K562 (cell line): ENCODE results near the gene HLF. TPM values are rescaled to one million over a fixed set of nuclear protein-coding genes. Genes with fewer than 3 reads are reported as not detected.

ENCODE experiments used
- ATAC-seq: fragments of 200-7000 bp; cut with Tn5 transposase; 3 replicates; pipeline ENCODE4 v1.9.1; 2020; ENCODE audit warnings: moderate library complexity
- BruUV-seq: library from RNA; stranded (reverse); fragments of 400-500 nt; replicated peaks from 2 replicates; lab custom pipeline; 2021; lab: Mats Ljungman, UMichigan
- CTCF ChIA-PET: fragments of 300-600 bp; formaldehyde crosslinking; extraction: SDS; loops from one replicate; lab custom pipeline; 2021; ENCODE audit warnings: low intra/inter-chr PET ratio; lab: Yijun Ruan, JAX
- POLR2A ChIA-PET: fragments of 300-600, 350-650 bp; sonication (Branson Sonifier 250); formaldehyde crosslinking; extraction: SDS; loops from one replicate; lab custom pipeline; 2021; ENCODE audit warnings: antibody characterized with exemption, inconsistent platforms; lab: Yijun Ruan, JAX
- DNase-seq, 4 experiments: peaks; one replicate each; pipeline versions ENCODE4 v3.0.0 to v3.0.0-alpha.2; 2011 to 2018; ENCODE audit warnings: low spot score in 3 of 4, mixed read lengths in 3 of 4; ENCODE audit errors: extremely low read depth in 1 of 4
- FAIRE-seq: peaks from 2 replicates; lab custom pipeline; 2011; peaks lifted over from hg19 to GRCh38; lab: Jason Lieb, UNC
- H2AFZ ChIP-seq: 2 replicates; pipeline ENCODE4 v1.6.0; 2011; ENCODE audit warnings: low read depth, low read length, control low read depth, inconsistent platforms
- H3K27ac ChIP-seq: fragments of 200-600 bp; 3 replicates; pipeline ENCODE4 v1.8.0; 2011; ENCODE audit warnings: low read depth, mild to moderate bottlenecking, control low read depth, inconsistent platforms, low read length, moderate library complexity, mixed read lengths; ENCODE audit errors: extremely low read depth
- H3K27me3 ChIP-seq, 2 experiments: fragments of 300-600 bp in 1 of 2; 2 replicates in 1 of 2; 3 replicates in 1 of 2; pipeline versions ENCODE4 v1.6.0 to v1.8.0; 2011; ENCODE audit warnings: inconsistent platforms in 2 of 2, low read length in 2 of 2, mild to moderate bottlenecking in 1 of 2, mixed read lengths in 1 of 2, moderate library complexity in 1 of 2; ENCODE audit not compliant: control insufficient read depth in 2 of 2, insufficient read depth in 2 of 2
- H3K36me3 ChIP-seq: fragments of 300-600 bp; 3 replicates; pipeline ENCODE4 v1.8.0; 2011; ENCODE audit warnings: mild to moderate bottlenecking, low read length, inconsistent platforms; ENCODE audit not compliant: control insufficient read depth, insufficient read depth
- H3K4me1 ChIP-seq, 2 experiments: fragments of 200-600 bp in 1 of 2; replicated peaks in 1 of 2; 2 replicates in 1 of 2; 3 replicates in 1 of 2; pipeline versions ENCODE4 v1.5.1 to v1.8.0; 2011; ENCODE audit warnings: inconsistent platforms in 2 of 2, low read length in 2 of 2, mild to moderate bottlenecking in 1 of 2, mixed read lengths in 1 of 2, moderate library complexity in 1 of 2; ENCODE audit not compliant: control insufficient read depth in 2 of 2, insufficient read depth in 2 of 2
- H3K4me2 ChIP-seq: 2 replicates; pipeline ENCODE4 v1.6.1; 2011; ENCODE audit warnings: low read length, control low read depth, inconsistent platforms, mixed read lengths; ENCODE audit not compliant: insufficient read depth
- H3K4me3 ChIP-seq: fragments of 200-600 bp; sonication (generic), shearing (Covaris generic); 2 replicates; pipeline ENCODE4 v1.5.1; 2016; ENCODE audit warnings: control low read depth, inconsistent platforms
- H3K79me2 ChIP-seq: fragments of 200-600 bp; 3 replicates; pipeline ENCODE4 v1.8.0; 2011; ENCODE audit warnings: low read length, inconsistent platforms; ENCODE audit not compliant: control insufficient read depth, insufficient read depth
- H3K9ac ChIP-seq, 2 experiments: 2 replicates each; pipeline versions ENCODE4 v1.6.0 to v1.6.1; 2011; ENCODE audit warnings: low read depth in 2 of 2, low read length in 2 of 2, control low read depth in 1 of 2, inconsistent platforms in 1 of 2, mild to moderate bottlenecking in 1 of 2, mixed read lengths in 1 of 2; ENCODE audit not compliant: insufficient read depth in 1 of 2
- H3K9me1 ChIP-seq: one replicate; pipeline ENCODE4 v1.6.0; 2011; ENCODE audit warnings: inconsistent platforms, mild to moderate bottlenecking, low read length, moderate library complexity; ENCODE audit not compliant: control insufficient read depth, insufficient read depth
- H3K9me3 ChIP-seq: replicated peaks from 2 replicates; pipeline ENCODE4 v1.5.1; 2011; ENCODE audit warnings: low read depth, low read length, inconsistent platforms; ENCODE audit not compliant: control insufficient read depth, insufficient read depth
- H4K20me1 ChIP-seq: replicated peaks from 2 replicates; pipeline ENCODE4 v1.6.1; 2011; ENCODE audit warnings: low read length, inconsistent platforms, mixed read lengths; ENCODE audit not compliant: control insufficient read depth, insufficient read depth
- CEBPG ChIP-seq, 3 experiments: fragments of 200-800 bp in 1 of 3; sonication (Bioruptor generic) in 1 of 3; sonication (generic) in 1 of 3; formaldehyde crosslinking in 1 of 3; IDR thresholded peaks in 2 of 3; conservative IDR thresholded peaks in 1 of 3; 2 replicates each; pipeline versions ENCODE4 v1.6.1 to v1.8.0; 2016 to 2022; ENCODE audit warnings: missing compliant biosample characterization in 2 of 3, missing genetic modification characterization in 2 of 3, mild to moderate bottlenecking in 1 of 3, missing genetic modification reagents in 1 of 3
- DNMT1 ChIP-seq: fragments of 450-650 bp; IDR thresholded peaks from 2 replicates; pipeline ENCODE4 v1.6.1; 2016; ENCODE audit warnings: antibody characterized with exemption, mild to moderate bottlenecking
- ZNF695 ChIP-seq: fragments of 450-650 bp; formaldehyde crosslinking; IDR thresholded peaks from 2 replicates; pipeline ENCODE4 v1.4.0; 2020; ENCODE audit warnings: mild to moderate bottlenecking, moderate library complexity
- WGBS: fragments of 100-300 bp; shearing (Covaris generic); methylation state at CpG from one replicate; pipeline ENCODE4 v1.1.6; 2016; ENCODE audit warnings: low coverage, mixed read lengths; ENCODE audit not compliant: insufficient coverage; ENCODE audit errors: missing lambda C conversion rate; 5-methylcytosine and 5-hydroxymethylcytosine counted together
- in situ Hi-C: fragments of 300-500 bp; cut with MboI; formaldehyde crosslinking; loops from 4 replicates; pipeline ENCODE4 v1.15.0; 2018; ENCODE audit warnings: inconsistent platforms, mixed read lengths
- intact Hi-C: fragments of 100-400 bp; cut with micrococcal nuclease; formaldehyde crosslinking; loops from 2 replicates; pipeline ENCODE4 v1.14.2; 2022
- polyA plus RNA-seq, 8 experiments: library from polyadenylated mRNA; depleted of rRNA in 4 of 8; stranded (reverse) in 5 of 8; unstranded in 3 of 8; fragments of >200 nt; fragmentation: Nextera tagmentation in 2 of 8; fragmentation: Illumina TruSeq in 1 of 8; extraction: Ambion mirVana in 2 of 8; extraction: Trizol in 1 of 8; gene quantifications; 2 replicates each; pipeline versions ENCODE4 v1.2.1 to v1.2.3, GENCODE V29; 2011 to 2014; ENCODE audit warnings: inconsistent platforms in 1 of 8, missing spikeins in 1 of 8
- total RNA-seq, 7 experiments: library from RNA; depleted of rRNA in 6 of 7; stranded (reverse); fragments of >200 nt in 6 of 7; fragmentation: Illumina TruSeq in 2 of 7; extraction: Trizol in 2 of 7; gene quantifications; 2 replicates each; pipeline versions ENCODE4 v1.2.1 to v1.2.3, GENCODE V29; 2011 to 2021; ENCODE audit warnings: low replicate concordance in 1 of 7
- TF ChIP-seq, protein P1 (sequence below): fragments of 250-450 bp; sonication (Bioruptor Pico); IDR thresholded peaks from 2 replicates; pipeline ENCODE4 v1.8.0; 2022; ENCODE audit warnings: inconsistent platforms

Gene HLF
- total and polyA plus RNA-seq, 9 of the 15 experiments (the other 6 are each of a cell fraction or from before 2014, with no cell fraction given), result 0.03 to 0.24 (median 0.09) TPM

DNA sequence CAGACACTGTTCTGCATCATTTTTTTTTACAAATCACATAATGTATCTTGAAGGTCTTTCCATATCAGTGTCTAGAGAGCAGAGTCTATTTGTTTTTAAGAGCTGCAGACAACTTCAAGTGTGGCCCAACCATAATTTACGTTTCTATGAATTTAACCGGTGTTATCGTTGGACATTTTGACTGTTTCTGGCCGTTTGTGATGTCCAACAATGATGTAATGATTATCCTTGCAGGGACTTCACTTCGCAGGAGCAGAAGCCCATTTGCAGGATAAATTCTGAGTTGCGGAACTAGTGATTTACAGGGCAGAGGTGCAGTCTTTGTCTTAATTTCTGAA is 26.9 kb upstream of the HLF start:
- Histone ChIP-seq H3K4me1 (peaks cover 11 to 14% of the 10 kb centered on the region in 2 experiments; a peak in 4 of 5 replicates), H3K4me2 (peak overlapping the region; percentile 85; the same call in 1 of the 2 replicates), H3K36me3 (no peaks in the 10 kb centered on the region), H3K79me2 (no peaks in the 10 kb centered on the region), H2AFZ (peak overlapping the region; percentile 94), H3K9me3 (peaks cover 4% of the 10 kb centered on the region; the same call in 1 of the 2 replicates), H3K9me1 (no peaks in the 10 kb centered on the region), H3K27me3 (no peaks in the 10 kb centered on the region), H3K27ac (peak overlapping the region; percentile 23; the same call in 1 of the 3 replicates), H3K9ac (no peak overlapping the region), H4K20me1 (no peaks in the 10 kb centered on the region), H3K4me3 (0 out of 2 replicates have a peak overlapping the region, but pooled peaks have one; percentile 52)
- BruUV-seq, result no TSS peak
- FAIRE-seq, result no peak
- no peak for ATAC-seq
- 60% methylated on average over 6 of the region's 6 CpGs for WGBS
- intact Hi-C loops, result loop anchor here (1.0 to 10.0 kb wide), 2 partner anchors 26 to 107 kb away; partner anchors contain the start of gene HLF
- POLR2A ChIA-PET, result interaction anchor here (1.1 to 1.3 kb wide), 3 partner anchors 13 to 35 kb away, joined by 3 read pairs; no protein-coding TSS in a partner anchor
- TF ChIP-seq ZNF695 (CRISPR knock-in tag) (no peak), CEBPG (CRISPR knock-in tag; IDR thresholded peaks at IDR 0.05) (no peak), CEBPG (tag; conservative IDR thresholded peaks at IDR 0.05 in 1 of 2, IDR thresholded peaks at IDR 0.05 in 1 of 2) (0 out of 4 replicates have a peak, but pooled peaks of 1 of the 2 experiments have one; percentile 11), DNMT1 (no peak)
- TF ChIP-seq, protein P1, sequence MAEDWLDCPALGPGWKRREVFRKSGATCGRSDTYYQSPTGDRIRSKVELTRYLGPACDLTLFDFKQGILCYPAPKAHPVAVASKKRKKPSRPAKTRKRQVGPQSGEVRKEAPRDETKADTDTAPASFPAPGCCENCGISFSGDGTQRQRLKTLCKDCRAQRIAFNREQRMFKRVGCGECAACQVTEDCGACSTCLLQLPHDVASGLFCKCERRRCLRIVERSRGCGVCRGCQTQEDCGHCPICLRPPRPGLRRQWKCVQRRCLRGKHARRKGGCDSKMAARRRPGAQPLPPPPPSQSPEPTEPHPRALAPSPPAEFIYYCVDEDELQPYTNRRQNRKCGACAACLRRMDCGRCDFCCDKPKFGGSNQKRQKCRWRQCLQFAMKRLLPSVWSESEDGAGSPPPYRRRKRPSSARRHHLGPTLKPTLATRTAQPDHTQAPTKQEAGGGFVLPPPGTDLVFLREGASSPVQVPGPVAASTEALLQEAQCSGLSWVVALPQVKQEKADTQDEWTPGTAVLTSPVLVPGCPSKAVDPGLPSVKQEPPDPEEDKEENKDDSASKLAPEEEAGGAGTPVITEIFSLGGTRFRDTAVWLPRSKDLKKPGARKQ (CRISPR knock-in tag), result 0 out of 2 replicates have a peak, but pooled peaks have one; percentile 13
- CTCF ChIA-PET, result no interaction called here
- no peak for DNase-seq
- in situ Hi-C loops, result no loop called here
